HL-60/S4 (cell line): ENCODE results near the gene ABLIM1.

ENCODE experiments used
- in situ Hi-C: fragments of 300-500 bp; cut with MboI; formaldehyde crosslinking; loops from 2 replicates; pipeline ENCODE4 v1.14.3; 2022; ENCODE audit warnings: low sequenced_read_pairs

Gene ABLIM1

DNA sequence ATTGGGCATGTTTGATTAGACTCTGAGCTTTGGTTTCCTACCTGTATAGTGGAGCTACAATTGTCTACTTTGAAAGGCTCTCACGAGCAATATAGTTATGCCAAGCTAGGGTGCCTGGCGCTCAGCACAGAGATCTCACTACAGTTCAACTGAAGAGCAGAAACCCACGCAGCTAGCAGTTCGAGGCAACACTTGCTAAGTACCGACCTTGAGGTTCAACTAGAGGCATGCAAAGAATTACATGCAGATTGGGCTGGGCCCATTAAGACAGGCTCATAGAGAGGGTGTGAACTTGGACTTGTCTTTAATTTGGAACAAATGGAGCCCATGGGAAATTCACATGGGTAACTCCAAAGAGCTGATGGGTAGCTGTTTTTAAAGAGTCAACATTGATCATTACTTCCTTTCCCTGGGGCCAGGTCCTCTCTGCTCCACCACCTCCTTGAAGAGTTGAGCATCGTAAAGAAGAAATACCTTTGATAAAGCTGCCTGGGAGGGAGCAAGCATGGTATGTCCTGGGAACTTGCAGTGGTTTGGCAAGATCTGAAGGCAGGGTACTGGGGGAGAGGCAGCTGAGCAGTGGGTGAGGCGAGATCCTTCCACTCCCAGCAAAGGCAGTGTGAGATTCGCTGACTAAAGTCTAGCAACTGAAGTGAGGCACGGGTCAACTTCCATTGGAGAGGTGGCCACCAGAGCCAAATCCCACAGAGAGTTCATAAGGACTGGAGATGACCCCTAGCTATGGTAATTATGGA is 228.3 kb downstream of the ABLIM1 start:
- in situ Hi-C loops: no loop called here

DNA sequence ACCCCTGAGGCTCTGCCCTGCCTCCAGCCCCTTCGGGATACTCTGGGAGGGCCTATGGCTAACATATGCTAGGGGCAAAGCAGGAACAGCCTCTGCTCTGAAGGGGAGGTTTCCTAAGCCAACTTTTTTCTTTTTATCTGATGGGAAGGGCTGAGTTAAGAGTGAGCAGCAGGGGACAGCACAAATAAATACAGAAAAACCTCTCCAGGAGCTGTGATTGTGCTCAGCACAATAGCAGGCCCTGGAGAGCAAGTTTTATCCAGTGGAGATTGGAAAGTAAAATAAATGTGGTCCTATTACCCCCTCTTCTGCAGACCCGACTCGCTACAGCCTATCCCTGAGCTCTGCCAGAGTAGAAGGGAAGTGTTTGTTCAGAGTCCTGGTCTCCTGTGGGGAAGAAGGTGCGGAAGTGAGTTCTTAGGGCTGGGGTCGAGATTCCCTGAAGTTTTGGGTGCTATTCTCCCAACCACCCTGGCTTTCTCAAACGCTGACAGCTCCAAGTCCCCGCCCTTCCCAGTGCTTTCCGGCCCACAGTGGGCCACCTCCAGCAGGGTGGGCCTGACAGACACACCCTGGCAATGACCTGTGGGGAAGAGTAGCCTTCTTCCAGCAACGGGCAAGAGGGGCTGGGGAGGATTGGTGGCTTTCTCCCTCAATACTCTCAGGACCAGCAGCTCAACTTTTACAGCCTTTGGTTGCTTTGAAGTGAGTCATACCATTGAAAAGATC is 230.8 kb downstream of the ABLIM1 start:
- in situ Hi-C loops: no loop called here

DNA sequence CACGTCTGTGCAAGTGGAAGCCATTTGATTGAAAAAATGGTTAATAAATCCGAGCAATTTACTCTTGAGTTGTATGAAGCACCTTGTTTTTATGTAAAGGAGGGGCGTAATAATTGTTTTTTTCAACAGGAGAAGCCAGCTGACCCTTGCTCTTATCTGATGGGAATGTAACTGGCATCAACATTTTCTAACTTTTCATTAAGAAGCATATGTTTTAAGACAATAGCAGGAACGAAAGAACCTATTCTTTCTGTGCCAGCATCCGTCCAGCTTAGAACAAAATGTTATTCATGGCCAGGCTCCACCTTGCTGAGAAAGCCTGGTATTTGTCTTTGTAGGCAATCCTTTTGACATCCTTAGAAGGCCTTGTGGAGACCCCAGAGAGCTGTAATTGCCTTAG is 231.6 kb downstream of the ABLIM1 start:
- in situ Hi-C loops: no loop called here

DNA sequence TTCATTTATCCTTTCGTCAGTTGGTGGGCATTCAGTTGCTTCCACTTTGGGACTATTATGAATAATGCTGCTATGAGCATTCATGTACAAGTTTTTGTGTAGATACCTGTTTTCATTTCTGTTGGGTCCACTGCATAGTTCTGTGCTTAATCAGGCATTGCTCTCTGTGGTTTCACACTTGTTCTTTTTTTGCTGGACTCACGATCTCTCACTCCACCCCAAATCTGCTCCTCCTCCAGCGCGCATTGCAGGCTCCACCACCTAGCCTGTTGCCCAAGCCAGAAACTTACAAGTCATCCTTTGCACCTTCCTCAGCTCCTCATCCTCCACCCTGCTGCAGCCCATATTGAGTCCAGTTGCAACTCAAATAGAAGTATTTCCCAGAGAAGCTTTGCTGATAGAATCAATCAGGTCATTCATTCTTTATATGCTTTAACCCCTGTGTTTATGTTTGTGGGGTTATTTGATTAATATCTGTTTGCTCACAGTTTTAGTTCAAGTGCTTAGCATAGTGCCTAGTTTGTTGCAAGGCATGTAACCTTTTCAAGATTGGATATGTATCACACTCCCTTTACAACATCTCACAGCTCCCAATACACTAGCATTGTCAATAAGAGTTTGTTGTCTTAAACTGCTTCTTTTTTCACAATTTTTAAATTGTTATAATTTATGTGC is 237.1 kb downstream of the ABLIM1 start:
- in situ Hi-C loops: no loop called here

DNA sequence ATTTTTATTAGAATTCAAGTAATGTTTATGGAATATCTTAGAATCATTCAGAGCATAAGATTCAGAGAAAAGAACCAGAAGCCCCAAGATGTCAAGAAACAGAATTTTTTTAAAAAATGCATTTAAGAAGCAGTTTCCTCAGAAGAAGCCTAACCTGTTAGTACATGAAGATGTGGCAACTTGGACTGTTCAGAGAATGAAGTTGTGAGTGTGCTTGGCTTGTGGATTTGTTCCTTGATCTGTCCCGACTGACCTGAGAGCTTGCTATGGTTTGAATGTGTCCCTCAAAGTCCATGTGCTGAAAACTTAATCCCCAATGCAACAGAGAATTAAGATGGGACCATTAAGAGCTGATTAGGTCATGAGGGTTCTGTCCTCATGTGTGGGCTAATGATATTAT is 240.0 kb downstream of the ABLIM1 start:
- in situ Hi-C loops: no loop called here

DNA sequence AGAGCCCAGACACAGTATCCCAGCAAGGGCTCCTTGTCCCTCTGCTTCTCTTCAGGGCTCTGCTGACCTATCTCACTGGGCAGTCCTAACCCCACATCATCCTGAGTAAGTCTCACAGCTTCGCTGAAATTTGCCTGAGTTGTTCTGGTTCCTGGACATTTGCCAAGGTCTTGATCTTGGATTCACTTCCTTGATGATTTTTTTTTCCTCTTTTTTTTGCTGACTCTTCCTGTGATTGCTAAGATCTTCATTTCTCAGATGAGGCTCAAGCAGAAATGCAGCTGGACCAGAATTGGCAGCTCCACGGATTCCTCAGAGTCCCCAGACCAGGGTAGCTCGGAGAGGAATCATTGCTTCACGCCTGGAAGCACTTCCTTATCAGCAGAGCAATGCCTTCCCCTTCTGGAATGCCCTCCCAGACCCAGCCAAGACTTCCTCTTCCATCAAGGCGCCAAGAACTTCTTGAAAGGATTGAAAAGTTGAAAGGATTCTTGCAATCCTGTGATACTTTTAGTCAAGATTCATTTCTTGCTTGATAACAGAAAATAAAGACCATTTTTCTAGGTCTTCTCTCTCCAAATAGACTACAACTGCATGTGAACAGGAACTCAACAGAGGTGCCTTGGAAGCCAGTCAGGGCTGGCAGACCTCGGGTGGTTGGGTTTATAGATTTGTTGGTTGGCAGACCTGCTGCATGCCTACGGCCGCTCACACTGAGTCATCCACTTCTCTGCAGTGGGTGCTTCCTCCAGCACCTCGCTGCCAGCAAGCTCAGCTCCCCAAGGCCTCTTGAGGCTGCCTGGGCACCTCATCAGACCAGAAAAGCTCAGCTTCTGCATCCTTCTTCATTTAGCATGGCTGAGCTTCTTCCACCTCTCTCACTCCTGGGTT is 244.9 kb downstream of the ABLIM1 start:
- in situ Hi-C loops: no loop called here

DNA sequence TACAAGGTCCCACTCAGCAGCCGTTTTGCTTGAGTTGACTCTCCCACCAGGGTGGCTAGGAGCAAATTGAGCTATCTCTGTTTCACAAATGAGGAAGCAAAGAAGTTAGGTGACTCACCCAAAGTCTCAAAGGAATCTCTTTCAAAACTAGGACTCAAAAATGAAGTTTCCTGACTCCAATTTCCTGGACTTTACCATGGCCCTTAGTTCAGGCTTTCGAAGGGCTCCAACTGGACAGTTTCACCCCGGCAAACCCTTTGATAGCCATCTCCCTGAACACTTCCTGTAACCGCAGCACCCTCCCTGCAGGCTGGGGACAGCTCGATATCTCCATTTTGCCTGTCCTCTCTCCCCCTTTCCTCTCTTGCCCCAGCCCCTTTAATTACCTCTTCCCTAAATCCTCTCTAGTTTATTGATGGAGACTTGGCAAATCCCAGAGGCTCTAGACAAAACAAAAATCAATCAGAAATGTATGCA is 249.1 kb downstream of the ABLIM1 start:
- in situ Hi-C loops: no loop called here

DNA sequence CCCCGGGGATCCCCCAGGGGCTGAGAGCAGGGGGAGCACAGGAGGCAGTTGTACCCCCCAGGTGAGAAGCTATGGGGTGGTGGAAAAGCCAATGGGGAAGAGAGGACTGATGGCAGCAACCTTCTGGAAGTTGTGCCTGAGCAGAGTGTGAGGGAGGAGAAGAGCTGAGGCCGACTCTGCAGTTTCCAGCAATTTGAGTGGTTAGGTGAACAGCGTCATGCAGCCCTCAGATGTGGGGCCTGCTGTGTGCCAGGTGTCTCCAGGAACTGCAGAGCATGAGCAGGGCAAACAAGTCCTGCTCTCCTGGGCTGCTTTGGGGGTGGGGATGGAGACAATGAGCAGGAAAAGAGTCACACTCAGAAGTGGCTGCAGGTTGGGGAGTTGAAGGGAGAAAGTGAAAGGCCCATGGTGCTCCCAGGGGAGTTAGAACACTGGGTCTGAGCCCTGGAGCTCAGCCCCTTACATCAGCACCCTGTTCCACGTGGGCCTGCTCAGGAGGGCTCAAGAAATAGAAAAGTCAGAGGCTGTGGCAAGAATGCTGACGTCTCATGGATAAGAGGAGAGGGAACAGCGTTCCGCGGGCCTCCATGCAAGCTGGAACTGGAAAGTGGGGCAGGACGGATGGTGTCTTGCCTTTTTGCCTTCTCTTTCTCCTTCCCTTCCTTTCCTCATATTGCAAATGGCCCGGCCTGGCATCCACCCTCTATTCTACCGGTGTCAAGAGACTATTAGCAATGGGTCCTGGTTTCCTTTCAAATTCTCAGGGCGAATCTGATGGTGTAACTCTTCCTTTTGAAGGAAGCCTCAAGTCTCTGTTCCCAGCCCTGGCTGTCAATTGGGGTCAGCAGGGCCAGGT is 249.7 kb downstream of the ABLIM1 start:
- in situ Hi-C loops: no loop called here

DNA sequence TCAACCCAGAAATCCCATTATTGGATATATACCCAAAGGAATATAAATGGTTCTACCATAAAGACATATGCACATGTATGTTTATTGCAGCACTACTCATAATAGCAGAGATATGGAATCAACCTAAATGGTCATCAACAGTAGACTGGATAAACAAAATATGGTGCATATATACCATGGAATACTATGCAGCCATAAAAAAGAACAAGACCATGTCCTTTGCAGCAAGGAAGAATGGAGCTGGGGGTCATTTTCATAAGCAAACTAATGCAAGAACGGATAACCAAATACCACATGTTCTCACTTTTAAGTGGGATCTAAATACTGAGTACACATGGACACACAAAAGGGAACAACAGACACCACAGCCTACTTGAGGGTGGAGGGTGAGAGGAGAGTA is 251.6 kb downstream of the ABLIM1 start:
- in situ Hi-C loops: no loop called here

DNA sequence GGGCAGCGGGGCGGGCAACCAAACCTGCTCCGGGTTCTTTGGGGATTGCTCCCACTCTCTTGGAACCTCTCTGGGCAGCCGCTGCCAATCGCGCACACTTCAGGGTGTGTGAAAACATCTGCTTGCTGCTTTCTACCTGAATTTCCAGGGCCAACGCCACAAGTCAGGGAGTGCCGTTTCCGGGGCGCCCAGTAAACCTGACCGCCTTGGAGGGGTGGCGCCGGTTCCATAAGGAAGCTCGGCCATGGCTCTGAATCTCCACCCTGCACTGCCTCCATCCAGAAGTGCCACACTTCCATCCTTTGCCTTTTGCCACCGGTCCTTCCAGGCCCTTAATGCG is 253.1 kb downstream of the ABLIM1 start:
- in situ Hi-C loops: no loop called here

DNA sequence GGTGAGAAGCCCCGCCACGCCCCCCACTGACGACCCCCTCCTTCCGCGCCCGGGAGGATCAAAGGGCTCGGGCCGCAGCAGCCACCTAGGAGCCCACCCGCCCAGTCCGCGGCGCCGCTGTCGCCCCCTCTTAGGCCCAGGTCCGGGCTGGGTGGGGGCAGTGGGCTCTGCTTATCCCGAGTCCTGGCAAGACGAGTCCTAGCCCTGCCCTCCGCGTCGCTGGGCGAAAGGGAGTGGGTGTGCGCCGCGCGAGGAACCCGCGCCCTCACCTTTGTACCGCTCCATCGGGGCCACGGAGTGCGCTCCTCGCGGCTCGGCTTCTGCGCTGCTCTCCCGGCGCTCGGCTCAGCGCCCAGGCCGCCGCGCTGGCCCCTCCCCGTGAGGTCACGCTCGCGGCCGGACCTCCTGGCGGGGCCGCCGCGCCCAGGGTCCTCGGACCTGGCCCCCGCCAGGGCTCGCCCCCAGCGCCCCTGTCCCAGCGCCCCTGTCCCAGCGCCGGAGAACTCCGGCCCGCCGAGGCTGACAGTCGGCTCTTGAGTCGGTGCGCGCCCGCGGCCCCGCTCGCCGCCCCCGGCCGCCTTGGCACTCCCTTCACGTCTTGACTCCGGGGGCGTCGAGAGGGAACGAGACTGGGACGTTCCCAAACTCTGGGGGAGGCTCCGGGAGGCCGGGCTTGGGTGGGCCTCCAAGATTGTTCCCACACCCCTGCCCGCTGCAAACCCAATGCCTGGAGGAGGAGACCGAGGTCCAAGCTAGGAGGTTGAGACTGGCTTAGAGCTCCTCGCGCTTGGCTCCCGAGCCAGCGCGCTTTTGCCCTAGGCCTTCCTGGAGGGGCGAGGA is 253.7 kb downstream of the ABLIM1 start, which contains the start of gene AFAP1L2:
Gene AFAP1L2 (minus strand): TSS at position 332 of the 840 bp plus-strand sequence. CDS start 47 bp downstream, at position 285.
- in situ Hi-C loops: no loop called here

DNA sequence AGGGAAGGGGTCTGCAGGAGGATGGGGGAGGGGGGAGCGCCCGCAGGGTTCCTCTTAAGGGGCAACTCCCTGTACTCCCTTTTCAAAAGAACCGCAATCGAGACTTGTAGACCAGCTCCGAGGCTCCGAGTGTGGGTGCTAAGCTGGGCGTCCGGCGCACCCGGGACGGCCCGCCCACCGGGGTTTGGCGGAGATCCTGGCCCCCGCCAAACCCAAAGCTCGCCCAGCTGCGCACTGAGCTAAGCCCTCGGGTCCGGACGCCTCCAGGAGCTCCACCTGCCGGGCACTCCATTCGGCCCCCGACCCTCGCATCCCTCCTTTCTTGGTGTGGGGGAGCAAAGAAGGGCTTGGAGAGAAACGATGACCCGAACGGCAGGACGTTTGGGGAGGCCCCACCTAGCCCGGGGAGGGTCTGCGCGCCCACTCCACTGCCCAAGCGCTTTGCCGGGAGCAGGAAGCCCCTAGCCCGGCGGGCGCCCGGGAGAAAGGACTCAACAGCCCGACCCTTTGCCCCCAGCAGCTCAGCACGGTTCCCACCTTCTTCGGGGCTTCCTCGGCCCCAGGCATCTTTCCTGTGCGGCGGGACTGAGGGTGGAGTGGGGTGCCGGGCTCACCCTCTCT is 254.4 kb downstream of the ABLIM1 start:
- in situ Hi-C loops: no loop called here

DNA sequence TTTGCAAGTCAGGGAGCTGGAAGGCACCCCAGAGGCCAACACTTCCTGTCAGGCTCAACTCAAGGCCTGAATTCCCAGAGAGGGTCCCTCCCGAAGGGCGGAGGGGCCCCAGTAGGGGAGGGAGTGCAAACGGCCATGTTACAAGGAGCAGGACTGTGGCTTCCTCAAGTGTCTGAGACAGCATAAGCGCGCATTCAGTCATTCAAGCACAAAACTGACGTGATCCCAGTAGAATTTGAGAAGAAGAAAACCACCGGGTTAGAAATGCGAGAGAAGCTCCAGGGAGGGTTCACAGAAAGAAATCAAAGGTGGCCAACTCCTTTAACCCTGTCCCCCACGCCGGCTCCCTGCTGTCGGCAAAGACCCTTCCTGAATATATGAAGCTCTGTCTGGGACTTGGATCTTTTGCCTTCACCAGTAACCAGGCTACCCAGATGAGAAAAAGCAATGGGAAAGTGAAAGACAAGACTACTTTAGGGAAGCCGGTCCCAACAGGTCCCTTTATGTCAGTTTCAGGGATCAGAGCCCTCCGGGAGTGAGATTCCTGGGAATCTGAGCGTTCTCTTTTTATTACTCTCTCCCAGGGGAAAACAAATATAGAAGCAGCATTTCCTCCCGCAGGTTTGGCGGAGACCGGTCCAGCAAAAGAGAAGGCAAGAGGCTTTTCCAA is 255.1 kb downstream of the ABLIM1 start:
- in situ Hi-C loops: no loop called here

DNA sequence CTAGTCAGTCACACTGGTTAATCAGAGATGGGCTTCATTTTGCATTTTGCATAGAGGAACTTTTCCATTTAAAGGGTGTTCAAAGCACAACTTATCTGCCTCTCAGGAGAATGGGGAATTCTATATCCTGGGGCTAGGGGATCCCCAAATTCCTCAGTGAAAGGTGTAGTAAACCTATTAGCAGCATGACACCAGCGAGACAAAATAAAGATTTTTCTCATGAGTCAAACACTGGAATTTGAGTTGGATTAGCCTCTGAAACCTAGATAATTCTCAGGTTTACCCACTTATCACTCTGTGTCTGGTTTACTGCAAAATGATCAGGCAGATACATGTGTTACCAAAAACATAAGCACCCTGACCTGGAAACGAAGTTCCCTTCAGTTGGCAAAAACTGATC is 255.8 kb downstream of the ABLIM1 start:
- in situ Hi-C loops: no loop called here

DNA sequence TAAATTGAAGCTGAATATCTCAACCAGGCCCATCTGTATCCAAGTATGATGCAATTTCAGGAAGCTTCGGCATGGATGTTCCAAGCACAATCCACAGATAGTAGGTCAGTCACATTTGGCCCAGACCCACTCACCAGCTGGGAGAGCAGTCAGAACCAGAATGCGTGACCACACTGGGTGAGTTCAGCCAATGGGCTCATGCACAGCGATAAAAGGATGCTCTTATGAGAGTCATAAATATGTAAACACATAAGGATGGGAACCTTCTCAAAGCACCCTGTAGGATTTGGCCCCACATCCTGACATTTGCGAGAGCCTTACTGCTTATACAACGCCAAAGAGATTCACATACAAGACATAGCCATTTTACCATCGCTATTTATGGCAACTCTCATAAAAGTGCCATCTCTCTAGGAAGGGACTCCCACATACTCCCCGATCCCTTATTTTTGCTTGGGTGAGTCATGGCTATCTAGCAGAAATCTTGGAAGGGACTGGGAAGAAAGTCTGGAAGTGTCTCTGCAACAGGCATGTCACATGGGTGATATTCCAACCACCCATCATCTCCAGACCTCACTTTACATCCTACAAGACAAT is 256.8 kb downstream of the ABLIM1 start:
- in situ Hi-C loops: no loop called here

DNA sequence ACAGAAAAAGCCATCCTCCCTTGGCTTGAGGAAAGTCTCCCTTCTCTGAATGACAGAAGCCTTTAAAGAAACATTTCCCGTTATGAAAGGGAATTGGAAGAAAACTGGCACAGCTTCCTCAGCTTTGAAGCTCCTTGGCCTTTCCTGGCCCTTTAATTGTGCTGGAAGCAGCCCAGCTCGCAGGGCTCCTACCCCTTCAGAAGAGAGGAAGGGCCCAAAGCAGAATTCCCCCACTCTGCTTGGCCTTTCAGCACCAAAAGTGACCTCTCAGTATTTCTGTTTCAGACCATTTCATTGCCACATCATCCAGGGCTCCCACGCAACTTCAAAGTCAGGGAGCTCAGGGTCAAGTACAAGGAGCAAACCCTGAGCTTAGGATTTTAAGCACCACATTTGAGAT is 258.0 kb downstream of the ABLIM1 start:
- in situ Hi-C loops: no loop called here

DNA sequence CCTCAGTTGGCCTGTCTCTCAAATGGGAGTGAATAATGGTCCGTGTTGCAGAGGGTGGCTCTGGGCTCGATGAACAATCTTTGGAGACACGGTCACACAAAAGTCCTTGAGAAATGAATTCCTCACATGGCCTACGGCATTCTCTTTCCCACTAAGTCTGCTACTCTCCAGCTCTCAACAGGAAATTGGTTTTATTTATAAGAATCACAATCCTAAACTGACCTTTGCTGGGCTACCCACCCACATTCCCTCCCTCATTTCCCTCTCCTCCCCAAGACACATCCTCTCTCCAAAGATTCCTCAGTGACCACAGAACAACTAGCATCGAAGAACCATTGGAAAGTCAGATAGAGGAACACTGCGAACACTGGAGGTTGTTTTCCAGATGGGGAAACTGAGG is 258.5 kb downstream of the ABLIM1 start:
- in situ Hi-C loops: no loop called here
